GM21526 (cell line): ENCODE data around the gene BAIAP2.
"Not testable (repeated sequence)": the region's sequence is repeated elsewhere in the genome, so short reads cannot be mapped to it uniquely, and the experiment has no call there.

Experiments
- ATAC-seq: cut with Tn5 transposase; IDR thresholded peaks from one replicate; pipeline ENCODE4 v1.9.1; 2021; ENCODE audit warnings: moderate library complexity; ENCODE audit not compliant: unreplicated experiment, low FRiP score

BAIAP2 gene

GRCh38 chr17:81000334-81000630 lies 34.7 kb upstream of the BAIAP2 start:
- ATAC-seq, result no peak

GRCh38 chr17:81000631-81001357 lies 34.2 kb upstream of the BAIAP2 start:
- ATAC-seq, result no peak

- ATAC-seq, result no peak
Measured at GRCh38 chr17:81002013-81002384, 33.0 kb upstream of the BAIAP2 start.

GRCh38 chr17:81002409-81003361 lies 32.3 kb upstream of the BAIAP2 start:
- ATAC-seq, result no peak

GRCh38 chr17:81003711-81004475 lies 31.1 kb upstream of the BAIAP2 start:
- ATAC-seq, result no peak

GRCh38 chr17:81006891-81007290 lies 28.1 kb upstream of the BAIAP2 start:
- no peak for ATAC-seq

GRCh38 chr17:81008140-81008539 lies 26.8 kb upstream of the BAIAP2 start:
- no peak for ATAC-seq

GRCh38 chr17:81009136-81009535 lies 25.8 kb upstream of the BAIAP2 start:
- no peak for ATAC-seq

- ATAC-seq, result no peak
Measured at GRCh38 chr17:81010935-81011334, 24.0 kb upstream of the BAIAP2 start.

- ATAC-seq, result no peak
Measured at GRCh38 chr17:81011951-81012350, 23.0 kb upstream of the BAIAP2 start.

- ATAC-seq, result no peak
Measured at GRCh38 chr17:81012574-81013447, 22.1 kb upstream of the BAIAP2 start.

GRCh38 chr17:81013642-81014041 lies 21.3 kb upstream of the BAIAP2 start:
- ATAC-seq, result no peak

- no peak for ATAC-seq
Measured at GRCh38 chr17:81015136-81015535, 19.8 kb upstream of the BAIAP2 start.

GRCh38 chr17:81016575-81016974 lies 18.4 kb upstream of the BAIAP2 start:
- ATAC-seq, result no peak

- not testable (repeated sequence) for ATAC-seq
Measured at GRCh38 chr17:81017330-81017729, 17.6 kb upstream of the BAIAP2 start.

- ATAC-seq, result no peak
Measured at GRCh38 chr17:81018044-81018802, 16.7 kb upstream of the BAIAP2 start.

GRCh38 chr17:81019563-81020442 lies 15.1 kb upstream of the BAIAP2 start:
- ATAC-seq, result no peak

GRCh38 chr17:81020443-81020766 lies 14.5 kb upstream of the BAIAP2 start:
- no peak for ATAC-seq
